Coronary artery (tissue), 2 donors: Measurements from ENCODE around the gene PAQR3.
"Not testable (repeated sequence)": the region's sequence is repeated elsewhere in the genome, so short reads cannot be mapped to it uniquely, and the experiment has no call there.

Experiments used
- DNase-seq: peaks from one replicate; pipeline ENCODE4 v3.0.0-alpha.2; 2017; ENCODE audit warnings: low spot score
- H3K27ac ChIP-seq, 2 donors: fragments of 200-600 bp; sonication (generic); one replicate each; pipeline ENCODE4 v1.5.1; 2016 to 2019
- H3K4me3 ChIP-seq: fragments of 200-600 bp; sonication (generic); 2 replicates; pipeline ENCODE4 v1.5.1; 2016; ENCODE audit warnings: mild to moderate bottlenecking, moderate library complexity
- CTCF ChIP-seq: fragments of 200-600 bp; sonication (generic); IDR thresholded peaks from one replicate; pipeline ENCODE4 v1.5.1; 2019; ENCODE audit warnings: antibody characterized with exemption

The PAQR3 gene

GRCh38 chr4:78936989-78937388 lies 2.2 kb downstream of the PAQR3 start:
- Histone ChIP-seq H3K27ac (no peak overlapping the region), H3K4me3 (no peak overlapping the region)
- no peak for DNase-seq
- TF ChIP-seq CTCF, result no peak

GRCh38 chr4:78930016-78930629 lies 9.1 kb downstream of the PAQR3 start:
- no peak overlapping the region for H3K27ac ChIP-seq
- DNase-seq, result no peak
- TF ChIP-seq CTCF, result no peak
- no peak overlapping the region for H3K4me3 ChIP-seq

- Histone ChIP-seq H3K4me3 (no peak overlapping the region), H3K27ac (no peak overlapping the region)
- no peak for DNase-seq
- no peak for TF ChIP-seq CTCF
Measured at GRCh38 chr4:78928835-78929234, 10.4 kb downstream of the PAQR3 start.

DNA sequence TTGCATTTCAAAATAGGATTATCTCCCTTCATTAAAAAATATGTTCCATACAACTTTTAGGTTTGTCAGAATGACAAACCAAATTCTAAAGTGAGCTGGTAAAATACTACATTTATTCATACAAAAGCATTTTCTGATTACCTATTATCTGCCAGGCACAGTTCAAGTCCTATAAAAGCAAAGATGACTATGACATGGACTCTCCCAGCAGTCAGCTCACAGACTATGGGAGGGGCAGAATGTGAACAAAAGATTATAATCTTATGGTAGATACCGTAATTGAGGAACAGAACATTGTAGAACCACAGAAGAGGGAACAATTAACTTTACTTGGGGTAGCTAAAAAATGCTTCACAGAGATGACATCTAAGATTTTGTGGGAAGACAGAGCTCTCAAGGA lies 12.4 kb downstream of the PAQR3 start:
- no peak for DNase-seq
- Histone ChIP-seq H3K27ac (no peak overlapping the region), H3K4me3 (no peak overlapping the region)
- TF ChIP-seq CTCF, result no peak

DNA sequence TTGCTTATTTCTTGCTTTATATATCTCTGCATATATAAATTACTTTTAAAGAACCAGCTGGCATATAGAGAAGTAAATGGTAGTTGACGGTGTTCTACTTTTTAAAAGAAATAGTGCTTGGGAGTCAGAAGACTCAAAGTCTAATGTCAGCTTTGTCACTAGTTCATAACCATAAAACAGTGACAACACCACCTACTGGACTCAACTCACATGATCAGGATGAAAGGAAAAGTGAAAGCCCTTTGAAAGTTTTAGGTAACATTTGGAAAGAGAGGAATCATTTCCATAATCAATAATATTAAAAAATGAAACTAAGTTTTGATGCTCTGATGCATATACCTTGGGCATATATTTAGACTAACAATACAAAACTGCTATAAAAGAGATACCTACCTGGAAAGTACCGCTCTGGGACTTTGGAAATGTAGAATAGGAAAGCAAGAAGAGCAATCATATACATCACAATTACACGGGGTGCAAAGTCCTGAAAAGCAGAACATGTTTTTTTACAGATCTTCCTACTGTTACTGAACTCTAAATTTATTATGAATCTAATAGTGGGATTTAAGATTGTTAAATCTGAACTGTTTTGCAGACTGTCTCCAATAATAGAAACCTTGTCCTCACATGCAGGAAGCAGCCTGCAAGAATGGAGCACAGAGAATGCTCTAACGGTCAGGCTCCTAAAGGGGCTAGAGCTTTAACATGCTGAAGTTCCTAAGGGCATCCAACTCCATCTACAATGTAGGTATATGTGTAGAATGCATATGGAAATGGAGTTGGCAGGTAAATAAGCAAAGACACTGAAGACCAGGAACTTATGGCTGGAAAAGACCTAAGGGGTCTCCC lies 15.6 kb downstream of the PAQR3 start:
- no peak for DNase-seq
- TF ChIP-seq CTCF, result no peak
- Histone ChIP-seq H3K4me3 (no peak overlapping the region), H3K27ac (no peak overlapping the region)

DNA sequence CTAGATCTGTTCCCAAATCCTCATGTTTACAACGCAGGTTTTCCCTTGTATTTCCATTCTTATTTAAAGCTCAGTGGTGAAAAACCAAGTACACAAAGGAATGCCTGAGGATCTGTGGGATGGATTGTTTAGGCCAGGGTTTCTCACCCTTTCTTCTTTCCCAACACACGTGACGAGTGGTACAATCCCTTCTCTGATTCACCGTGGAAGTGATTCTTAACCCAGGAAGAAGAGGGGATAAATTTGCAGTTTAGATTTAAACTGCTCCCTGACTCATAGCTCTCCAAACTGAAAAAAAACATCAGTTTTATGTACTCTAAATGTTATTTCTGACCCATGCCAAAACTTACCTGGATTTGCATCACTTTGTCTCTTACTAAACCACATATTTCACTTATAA lies 17.0 kb downstream of the PAQR3 start:
- H3K4me3 ChIP-seq, result no peak overlapping the region
- H3K27ac ChIP-seq, result no peak overlapping the region
- no peak for TF ChIP-seq CTCF
- no peak for DNase-seq

- Histone ChIP-seq H3K4me3 (no peak overlapping the region), H3K27ac (no peak overlapping the region)
- no peak for TF ChIP-seq CTCF
- no peak for DNase-seq
Measured at GRCh38 chr4:78910612-78911011, 28.6 kb downstream of the PAQR3 start.

DNA sequence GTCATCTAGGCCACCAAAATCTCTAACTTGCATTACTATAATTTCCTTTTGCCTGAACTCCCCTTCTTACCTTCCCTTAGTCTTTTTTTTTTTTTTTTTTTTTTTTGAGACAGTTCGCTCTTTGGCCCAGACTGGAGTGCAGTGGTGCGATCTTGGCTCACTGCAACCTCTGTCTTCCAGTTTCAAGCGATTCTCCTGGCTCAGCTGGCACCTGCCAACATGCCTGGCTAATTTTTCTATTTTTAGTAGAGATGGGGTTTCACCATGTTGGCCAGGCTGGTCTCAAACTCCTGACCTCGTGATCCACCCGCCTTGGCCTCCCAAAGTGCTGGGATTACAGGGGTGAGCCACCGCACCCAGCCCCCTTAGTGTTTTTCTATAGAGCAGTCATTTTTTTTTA lies 30.3 kb downstream of the PAQR3 start:
- H3K27ac ChIP-seq, H3K4me3 ChIP-seq, DNase-seq: not testable (repeated sequence)
